Bronchial epithelial cell (primary cell): Measurements from ENCODE around the gene LGALSL. TPM values are rescaled to one million over a fixed set of nuclear protein-coding genes. Genes with fewer than 3 reads are reported as not detected.

Experiments used
- DNase-seq: peaks from one replicate; pipeline ENCODE4 v3.0.0-alpha.2; 2010; ENCODE audit warnings: low read depth
- FAIRE-seq: peaks from 2 replicates; lab custom pipeline; 2011; peaks lifted over from hg19 to GRCh38; lab: Jason Lieb, UNC
- H3K27me3 ChIP-seq: 2 replicates; pipeline ENCODE4 v1.5.1; 2011; ENCODE audit warnings: low read length; ENCODE audit not compliant: control insufficient read depth, insufficient read depth
- H3K36me3 ChIP-seq: 2 replicates; pipeline ENCODE4 v1.5.1; 2011; ENCODE audit warnings: low read length; ENCODE audit not compliant: control insufficient read depth, insufficient read depth
- H3K4me3 ChIP-seq: 2 replicates; pipeline ENCODE4 v1.5.1; 2011; ENCODE audit warnings: mild to moderate bottlenecking, low read depth, low read length, control low read depth
- total RNA-seq: library from RNA; depleted of rRNA; stranded (reverse); fragments of >200 nt; gene quantifications from 2 replicates; pipeline ENCODE4 v1.2.1, GENCODE V29; 2014
- TF ChIP-seq, protein P1 (sequence below): IDR thresholded peaks from 2 replicates; pipeline ENCODE4 v1.5.1; 2011; ENCODE audit warnings: mild to moderate bottlenecking, moderate library complexity, low read length, control low read depth, inconsistent platforms; ENCODE audit not compliant: insufficient read depth, severe bottlenecking

Gene LGALSL
- total RNA-seq, 1 donor from 2014 or later, result 10.0 TPM

DNA sequence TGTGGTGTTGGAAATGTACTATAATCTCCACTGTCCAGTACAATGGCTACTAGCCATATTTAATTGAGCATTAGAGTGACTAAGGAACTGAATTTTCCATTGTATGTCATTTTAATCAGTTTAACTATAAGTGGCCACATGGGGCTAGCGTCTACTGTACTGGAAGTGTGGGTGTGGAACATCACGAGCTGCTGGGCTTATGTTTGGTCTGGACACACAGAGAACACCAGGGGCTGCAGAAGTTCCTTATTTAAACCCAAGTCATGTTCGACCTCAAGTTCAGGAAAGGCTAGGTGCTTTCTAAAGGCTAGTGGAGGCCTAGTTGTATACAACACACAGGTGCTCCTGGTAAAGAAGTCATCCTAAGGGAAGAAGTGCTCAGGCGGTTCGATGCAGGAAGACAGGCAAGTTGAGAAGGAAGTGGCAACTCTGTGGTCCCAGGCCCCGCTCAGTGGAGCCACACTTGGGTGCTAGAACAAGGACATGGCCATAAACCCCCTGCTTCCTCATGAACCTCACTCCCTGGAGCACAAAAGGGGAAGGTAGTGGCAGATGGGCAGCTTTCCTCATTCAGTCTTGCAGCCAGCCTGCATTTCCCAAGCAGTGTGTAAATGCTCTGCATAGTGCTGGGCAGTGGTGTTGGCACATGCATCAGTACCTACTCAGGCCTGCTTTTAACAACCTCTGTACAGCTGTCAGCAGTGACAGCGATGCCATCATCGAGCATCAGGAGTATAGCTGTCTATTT lies 13.3 kb downstream of the LGALSL start:
- Histone ChIP-seq H3K36me3 (no peaks in the 10 kb centered on the region), H3K27me3 (no peaks in the 10 kb centered on the region), H3K4me3 (no peak overlapping the region)
- TF ChIP-seq, protein P1, sequence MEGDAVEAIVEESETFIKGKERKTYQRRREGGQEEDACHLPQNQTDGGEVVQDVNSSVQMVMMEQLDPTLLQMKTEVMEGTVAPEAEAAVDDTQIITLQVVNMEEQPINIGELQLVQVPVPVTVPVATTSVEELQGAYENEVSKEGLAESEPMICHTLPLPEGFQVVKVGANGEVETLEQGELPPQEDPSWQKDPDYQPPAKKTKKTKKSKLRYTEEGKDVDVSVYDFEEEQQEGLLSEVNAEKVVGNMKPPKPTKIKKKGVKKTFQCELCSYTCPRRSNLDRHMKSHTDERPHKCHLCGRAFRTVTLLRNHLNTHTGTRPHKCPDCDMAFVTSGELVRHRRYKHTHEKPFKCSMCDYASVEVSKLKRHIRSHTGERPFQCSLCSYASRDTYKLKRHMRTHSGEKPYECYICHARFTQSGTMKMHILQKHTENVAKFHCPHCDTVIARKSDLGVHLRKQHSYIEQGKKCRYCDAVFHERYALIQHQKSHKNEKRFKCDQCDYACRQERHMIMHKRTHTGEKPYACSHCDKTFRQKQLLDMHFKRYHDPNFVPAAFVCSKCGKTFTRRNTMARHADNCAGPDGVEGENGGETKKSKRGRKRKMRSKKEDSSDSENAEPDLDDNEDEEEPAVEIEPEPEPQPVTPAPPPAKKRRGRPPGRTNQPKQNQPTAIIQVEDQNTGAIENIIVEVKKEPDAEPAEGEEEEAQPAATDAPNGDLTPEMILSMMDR, result no peak
- FAIRE-seq (no peak), DNase-seq (no peak)

DNA sequence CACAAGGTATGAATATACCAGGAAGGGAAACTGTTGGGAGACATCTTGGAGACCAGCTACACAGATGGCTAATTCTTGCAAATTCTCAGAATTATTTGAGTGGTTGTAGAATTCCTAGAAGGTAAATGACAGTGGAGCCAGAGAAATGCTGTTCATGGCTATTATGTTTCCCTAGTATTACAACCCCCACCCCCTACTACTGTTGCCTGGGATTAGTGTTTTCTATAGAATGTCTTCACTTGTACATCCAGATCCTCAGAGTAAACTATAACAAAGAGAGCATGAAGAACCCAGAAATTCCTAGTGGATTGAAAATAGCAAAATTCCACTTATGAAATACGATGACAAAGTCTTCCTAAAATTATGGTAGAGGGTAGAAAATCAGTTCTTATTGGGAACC lies 15.3 kb downstream of the LGALSL start:
- FAIRE-seq (no peak), DNase-seq (no peak)
- Histone ChIP-seq H3K36me3 (no peaks in the 10 kb centered on the region), H3K27me3 (no peaks in the 10 kb centered on the region), H3K4me3 (no peak overlapping the region)
- TF ChIP-seq, protein P1, result no peak

DNA sequence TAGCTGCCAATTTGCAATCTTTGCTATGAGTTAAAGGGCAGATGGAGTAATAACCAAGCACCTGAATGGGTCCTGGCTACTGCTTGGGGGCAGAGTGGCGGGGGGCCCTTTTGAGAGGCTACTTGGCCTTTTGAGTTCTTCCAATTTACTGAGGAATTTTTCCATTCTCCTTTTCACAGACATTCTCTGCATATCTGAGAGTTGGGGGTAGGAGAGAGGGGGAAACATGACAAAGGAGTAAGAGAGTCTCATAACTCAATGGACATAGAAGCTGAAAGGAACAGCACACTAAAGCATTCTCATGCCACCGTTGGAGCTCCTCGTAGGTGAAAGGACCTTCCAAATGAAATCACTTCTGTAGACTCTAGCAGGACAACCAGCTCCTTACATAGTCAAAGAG lies 16.1 kb downstream of the LGALSL start:
- Histone ChIP-seq H3K27me3 (no peaks in the 10 kb centered on the region), H3K4me3 (no peak overlapping the region), H3K36me3 (no peaks in the 10 kb centered on the region)
- DNase-seq (no peak), FAIRE-seq (no peak)
- TF ChIP-seq, protein P1, result no peak

DNA sequence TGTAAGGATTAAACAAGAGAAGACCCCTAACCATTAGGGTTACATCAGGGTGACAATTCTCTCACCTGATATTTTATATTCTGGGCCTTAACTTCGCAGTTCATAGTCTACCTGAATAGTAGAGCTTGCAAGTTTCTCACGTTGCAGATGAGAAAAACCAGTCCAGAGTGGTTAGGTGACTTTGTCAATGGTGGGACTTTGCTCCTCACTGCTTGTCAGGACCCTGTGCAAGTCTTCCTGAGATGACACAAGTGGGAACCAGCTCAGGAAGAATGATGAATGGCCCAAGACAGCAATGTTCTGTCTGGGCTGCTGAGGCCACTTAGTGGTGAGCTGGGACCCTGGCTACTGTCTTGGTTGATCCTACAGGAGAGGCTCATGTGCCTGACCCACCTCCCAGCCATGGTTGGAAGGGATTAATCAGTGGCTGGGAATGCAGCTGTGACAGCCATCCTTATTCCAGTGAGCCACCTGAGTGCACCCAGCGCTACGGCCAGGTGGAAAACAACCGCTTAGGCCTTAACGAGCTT lies 16.9 kb downstream of the LGALSL start:
- no peak for FAIRE-seq
- no peak for DNase-seq
- H3K4me3 ChIP-seq, result no peak overlapping the region
- no peaks in the 10 kb centered on the region for H3K27me3 ChIP-seq
- H3K36me3 ChIP-seq, result no peaks in the 10 kb centered on the region
- TF ChIP-seq, protein P1, result no peak

DNA sequence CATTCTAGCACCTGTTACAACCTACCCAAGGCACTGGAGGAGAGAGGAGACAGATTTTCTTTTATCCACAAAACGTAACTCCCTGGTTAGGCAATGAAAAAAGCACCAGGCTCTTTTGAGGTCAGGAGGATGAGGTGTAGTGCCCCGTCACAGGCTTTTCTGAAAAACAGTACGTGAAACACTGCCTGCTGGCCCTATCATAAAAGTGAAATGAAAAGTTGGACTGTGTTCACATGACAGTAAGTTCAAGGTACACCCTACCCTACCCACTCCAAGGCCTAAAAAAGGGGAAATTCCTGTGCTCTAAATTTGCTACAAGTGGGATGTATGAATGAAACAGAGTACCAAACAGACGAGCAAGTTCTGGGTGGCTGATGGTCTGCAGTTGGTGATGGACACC lies 17.6 kb downstream of the LGALSL start:
- H3K4me3 ChIP-seq, result no peak overlapping the region
- TF ChIP-seq, protein P1, result no peak
- peak; percentile 55 for FAIRE-seq
- DNase-seq, result no peak
- H3K27me3 ChIP-seq, result no peaks in the 10 kb centered on the region
- no peaks in the 10 kb centered on the region for H3K36me3 ChIP-seq
